Skeletal muscle tissue (tissue), 4 donors: ENCODE results near the gene C1QTNF12. TPM values are rescaled to one million over a fixed set of nuclear protein-coding genes. Genes with fewer than 3 reads are reported as not detected.

Experiments used
- H3K27ac ChIP-seq: one replicate; pipeline ENCODE4 v1.7.0; 2013; ENCODE audit warnings: mild to moderate bottlenecking, low read depth, low read length, inconsistent platforms
- H3K27me3 ChIP-seq, 3 donors: one replicate each; pipeline ENCODE4 v1.7.0; 2013; ENCODE audit warnings: low read length in 3 of 3; ENCODE audit not compliant: control insufficient read depth in 3 of 3, insufficient read depth in 3 of 3
- H3K36me3 ChIP-seq, 3 donors: one replicate each; pipeline ENCODE4 v1.7.0; 2013; ENCODE audit warnings: low read length in 3 of 3; ENCODE audit not compliant: control insufficient read depth in 3 of 3, insufficient read depth in 3 of 3
- H3K4me1 ChIP-seq, 3 donors: one replicate each; pipeline ENCODE4 v1.7.0; 2013; ENCODE audit warnings: low read length in 3 of 3, mild to moderate bottlenecking in 3 of 3; ENCODE audit not compliant: control insufficient read depth in 3 of 3, insufficient read depth in 3 of 3
- H3K4me3 ChIP-seq, 3 donors: one replicate each; pipeline ENCODE4 v1.7.0; 2013; ENCODE audit warnings: low read length in 3 of 3
- H3K9ac ChIP-seq, 3 donors: one replicate each; pipeline ENCODE4 v1.7.0; 2013; ENCODE audit warnings: low read length in 3 of 3, mild to moderate bottlenecking in 3 of 3, moderate library complexity in 2 of 3, low read depth in 1 of 3
- H3K9me3 ChIP-seq, 3 donors: one replicate each; pipeline ENCODE4 v1.7.0; 2013; ENCODE audit warnings: low read length in 3 of 3; ENCODE audit not compliant: control insufficient read depth in 3 of 3
- total RNA-seq: library from RNA; depleted of rRNA; stranded (reverse); fragments of >200 nt; gene quantifications from one replicate; pipeline ENCODE4 v1.2.3, GENCODE V29; 2014
- donor health status: Osteomylitis.

The C1QTNF12 gene
- total RNA-seq, 1 donor from 2014 or later = 1.0 TPM

- Histone ChIP-seq H3K36me3 (peaks cover 53 to 54% (median 53%) of the 10 kb centered on the region in 3 donors), H3K9ac (peak overlapping the region in 1 of 3 donors; percentile 54), H3K27ac (no peak overlapping the region), H3K27me3 (no peaks in the 10 kb centered on the region), H3K4me3 (no peak overlapping the region), H3K4me1 (peaks cover 0 to 6% (median 0%) of the 10 kb centered on the region in 3 donors), H3K9me3 (no peaks in the 10 kb centered on the region)
These were observed 13.6 kb upstream of the C1QTNF12 start for GRCh38 chr1:1259951-1260600.

GRCh38 chr1:1259540-1259939 lies 13.0 kb upstream of the C1QTNF12 start:
- H3K4me1 ChIP-seq = peaks cover 0 to 6% (median 0%) of the 10 kb centered on the region in 3 donors
- no peak overlapping the region for H3K9ac ChIP-seq
- no peak overlapping the region for H3K27ac ChIP-seq
- H3K9me3 ChIP-seq = no peaks in the 10 kb centered on the region
- no peaks in the 10 kb centered on the region for H3K27me3 ChIP-seq
- peaks cover 54% of the 10 kb centered on the region in 3 donors for H3K36me3 ChIP-seq
- H3K4me3 ChIP-seq = no peak overlapping the region

- H3K36me3 ChIP-seq = peaks cover 55 to 57% (median 55%) of the 10 kb centered on the region in 3 donors
These were observed 12.6 kb upstream of the C1QTNF12 start for GRCh38 chr1:1259119-1259488.

GRCh38 chr1:1256956-1257871 lies 10.7 kb upstream of the C1QTNF12 start:
- no peaks in the 10 kb centered on the region for H3K27me3 ChIP-seq
- H3K9me3 ChIP-seq = no peaks in the 10 kb centered on the region
- peaks cover 0 to 6% (median 0%) of the 10 kb centered on the region in 3 donors for H3K4me1 ChIP-seq
- no peak overlapping the region for H3K27ac ChIP-seq
- no peak overlapping the region for H3K4me3 ChIP-seq
- H3K36me3 ChIP-seq = peaks cover 48 to 58% (median 52%) of the 10 kb centered on the region in 3 donors
- H3K9ac ChIP-seq = no peak overlapping the region

More at GRCh38 chr1:1259119-1259488, 12.6 kb upstream of the C1QTNF12 start:
- H3K4me1 ChIP-seq = peaks cover 0 to 6% (median 0%) of the 10 kb centered on the region in 3 donors
- no peaks in the 10 kb centered on the region for H3K27me3 ChIP-seq
- H3K9ac ChIP-seq = no peak overlapping the region
- H3K4me3 ChIP-seq = no peak overlapping the region
- no peak overlapping the region for H3K27ac ChIP-seq
- H3K9me3 ChIP-seq = no peaks in the 10 kb centered on the region

GRCh38 chr1:1255611-1256010 lies 9.1 kb upstream of the C1QTNF12 start:
- H3K9me3 ChIP-seq = no peaks in the 10 kb centered on the region
- no peak overlapping the region for H3K4me3 ChIP-seq
- no peak overlapping the region for H3K9ac ChIP-seq
- no peak overlapping the region for H3K27ac ChIP-seq
- peaks cover 0 to 6% (median 0%) of the 10 kb centered on the region in 3 donors for H3K4me1 ChIP-seq
- no peaks in the 10 kb centered on the region for H3K27me3 ChIP-seq
- peaks cover 38 to 48% (median 40%) of the 10 kb centered on the region in 3 donors for H3K36me3 ChIP-seq

- peaks cover 0 to 6% (median 0%) of the 10 kb centered on the region in 3 donors for H3K4me1 ChIP-seq
- H3K27me3 ChIP-seq = no peaks in the 10 kb centered on the region
- no peak overlapping the region for H3K27ac ChIP-seq
- no peak overlapping the region for H3K4me3 ChIP-seq
- H3K36me3 ChIP-seq = peaks cover 34 to 43% (median 35%) of the 10 kb centered on the region in 3 donors
- H3K9ac ChIP-seq = no peak overlapping the region
- H3K9me3 ChIP-seq = no peaks in the 10 kb centered on the region
These were observed 8.6 kb upstream of the C1QTNF12 start for GRCh38 chr1:1255078-1255477.

- no peaks in the 10 kb centered on the region for H3K27me3 ChIP-seq
- H3K36me3 ChIP-seq = peaks cover 30 to 39% (median 30%) of the 10 kb centered on the region in 3 donors
- H3K9ac ChIP-seq = no peak overlapping the region
- H3K27ac ChIP-seq = no peak overlapping the region
- peaks cover 0 to 6% (median 0%) of the 10 kb centered on the region in 3 donors for H3K4me1 ChIP-seq
- no peaks in the 10 kb centered on the region for H3K9me3 ChIP-seq
- no peak overlapping the region for H3K4me3 ChIP-seq
These were observed 8.1 kb upstream of the C1QTNF12 start for GRCh38 chr1:1254667-1254998.

GRCh38 chr1:1253972-1254666 lies 7.6 kb upstream of the C1QTNF12 start:
- Histone ChIP-seq H3K27ac (no peak overlapping the region), H3K36me3 (peaks cover 26 to 36% (median 27%) of the 10 kb centered on the region in 3 donors), H3K4me1 (peaks cover 0 to 5% (median 0%) of the 10 kb centered on the region in 3 donors), H3K9ac (no peak overlapping the region), H3K9me3 (no peaks in the 10 kb centered on the region), H3K4me3 (no peak overlapping the region), H3K27me3 (no peaks in the 10 kb centered on the region)

- Histone ChIP-seq H3K27me3 (no peaks in the 10 kb centered on the region), H3K9me3 (no peaks in the 10 kb centered on the region), H3K4me1 (no peaks in the 10 kb centered on the region), H3K36me3 (peaks cover 22 to 30% (median 23%) of the 10 kb centered on the region in 3 donors), H3K27ac (no peak overlapping the region), H3K9ac (no peak overlapping the region), H3K4me3 (no peak overlapping the region)
These were observed 6.8 kb upstream of the C1QTNF12 start for GRCh38 chr1:1253314-1253713.
